Lower leg skin (tissue), 4 donors: ENCODE results near the gene HSPBP1. TPM values are rescaled to one million over a fixed set of nuclear protein-coding genes. Genes with fewer than 3 reads are reported as not detected.

ENCODE experiments used
- DNase-seq, 2 donors: peaks; one replicate each; pipeline ENCODE4 v3.0.0-alpha.2; 2019; ENCODE audit warnings: low spot score in 2 of 2
- H3K4me3 ChIP-seq: fragments of 200-600 bp; sonication (generic); 2 replicates; pipeline ENCODE4 v1.5.1; 2017; ENCODE audit warnings: mild to moderate bottlenecking, low read depth; ENCODE audit not compliant: poor library complexity, severe bottlenecking
- CTCF ChIP-seq, 3 donors: fragments of 450-650 bp; IDR thresholded peaks; one replicate each; pipeline ENCODE4 v1.5.1; 2016; ENCODE audit warnings: antibody characterized with exemption in 3 of 3, mild to moderate bottlenecking in 3 of 3, moderate library complexity in 2 of 3
- POLR2A ChIP-seq, 2 donors: fragments of 450-650 bp; IDR thresholded peaks; one replicate each; pipeline ENCODE4 v1.6.1; 2016 to 2017; ENCODE audit warnings: antibody characterized with exemption in 2 of 2, mild to moderate bottlenecking in 1 of 2, moderate library complexity in 1 of 2
- WGBS, 2 donors: methylation state at CpG; one replicate each; pipeline ENCODE4 v1.1.5; 2018; 5-methylcytosine and 5-hydroxymethylcytosine counted together
- intact Hi-C: fragments of 100-400 bp; cut with DNase I; formaldehyde crosslinking; loops from one replicate; pipeline ENCODE4 v1.15.0; 2023; ENCODE audit warnings: low total_unique reads
- total RNA-seq, 4 donors: library from RNA; depleted of rRNA; stranded (reverse); fragments of >200 nt; gene quantifications; one replicate each; pipeline ENCODE4 v1.1.0, GENCODE V29; 2016

HSPBP1 gene
- total RNA-seq, 4 donors from 2014 or later: 17.8 to 35.5 (median 25.6) TPM

- no peak for TF ChIP-seq CTCF (IDR thresholded peaks at IDR 0.05)
- TF ChIP-seq POLR2A (IDR thresholded peaks at IDR 0.05): no peak
- no peak for DNase-seq
- intact Hi-C loops: no loop called here
- WGBS, 2 donors: 37 to 60% methylated on average over 2 to 12 of the region's 16 CpGs
- no peak overlapping the region for H3K4me3 ChIP-seq
These were observed 4.6 kb upstream of the HSPBP1 start for GRCh38 chr19:55284405-55285058.

GRCh38 chr19:55283548-55284377, 3.9 kb upstream of the HSPBP1 start, which contains the start of gene BRSK1:
Gene BRSK1, plus strand, starts transcription at chr19:55283997. Its CDS starts 446 bp downstream, at chr19:55284443.
- TF ChIP-seq CTCF (IDR thresholded peaks at IDR 0.05) (no peak), POLR2A (IDR thresholded peaks at IDR 0.05) (no peak)
- no peak within 1 kb of the TSS for H3K4me3 ChIP-seq
- DNase-seq: no peak
- 10 to 12% methylated on average over 14 to 21 of the region's 44 CpGs for WGBS, 2 donors
- intact Hi-C loops: no loop called here

GRCh38 chr19:55279340-55279739, 570 bp downstream of the HSPBP1 start:
- DNase-seq: no peak
- 9 to 13% methylated on average over 20 to 23 of the region's 23 CpGs for WGBS, 2 donors
- TF ChIP-seq POLR2A (IDR thresholded peaks at IDR 0.05) (no peak), CTCF (IDR thresholded peaks at IDR 0.05) (no peak)
- peak overlapping the region; percentile 87 for H3K4me3 ChIP-seq
- intact Hi-C loops: no loop called here

- no peak for TF ChIP-seq CTCF (IDR thresholded peaks at IDR 0.05)
- TF ChIP-seq POLR2A (IDR thresholded peaks at IDR 0.05): no peak
- no peak for DNase-seq
- 82 to 86% methylated on average over 13 of the region's 13 CpGs for WGBS, 2 donors
- no peak overlapping the region for H3K4me3 ChIP-seq
- intact Hi-C loops: no loop called here
These were observed 1.3 kb downstream of the HSPBP1 start for GRCh38 chr19:55278391-55279135.

GRCh38 chr19:55277494-55277893, 2.4 kb downstream of the HSPBP1 start:
- intact Hi-C loops: no loop called here
- 91% methylated on average over 17 of the region's 17 CpGs for WGBS, 2 donors
- TF ChIP-seq POLR2A (IDR thresholded peaks at IDR 0.05) (no peak), CTCF (IDR thresholded peaks at IDR 0.05) (no peak)

More at GRCh38 chr19:55277494-55277893, 2.4 kb downstream of the HSPBP1 start:
- DNase-seq: no peak
- no peak overlapping the region for H3K4me3 ChIP-seq
